OCI-LY3 (cell line): ENCODE measurements around the gene PLXNB1.

Experiments
- H2AFZ ChIP-seq: fragments of 200-600, 300-600 bp; shearing (Covaris generic); 2 replicates; pipeline ENCODE4 v1.6.0; 2014; ENCODE audit warnings: antibody characterized with exemption, low read depth, low read length
- H3K27ac ChIP-seq: fragments of 200-600, 300-600 bp; sonication (generic); 2 replicates; pipeline ENCODE4 v1.5.1; 2014; ENCODE audit warnings: mild to moderate bottlenecking, low read length, moderate library complexity, mixed read lengths
- H3K27me3 ChIP-seq: fragments of 200-600, 300-600 bp; sonication (generic); 2 replicates; pipeline ENCODE4 v1.6.1; 2014; ENCODE audit warnings: low read depth, low read length, mixed read lengths
- H3K36me3 ChIP-seq: fragments of 200-600, 300-600 bp; sonication (generic); replicated peaks from 2 replicates; pipeline ENCODE3; 2014; ENCODE audit warnings: low read depth, low read length, mixed read lengths
- H3K4me1 ChIP-seq: fragments of 300-600, 200-600 bp; sonication (generic); 2 replicates; pipeline ENCODE4 v1.6.1; 2014; ENCODE audit warnings: low read length, mixed read lengths
- H3K4me2 ChIP-seq: fragments of 200-600, 300-600 bp; sonication (generic); 2 replicates; pipeline ENCODE4 v1.6.1; 2014; ENCODE audit warnings: low read length, mixed read lengths
- H3K4me3 ChIP-seq: fragments of 300-600, 200-600 bp; sonication (generic); 2 replicates; pipeline ENCODE4 v1.5.1; 2014; ENCODE audit warnings: antibody characterized with exemption, mild to moderate bottlenecking, low read length, moderate library complexity
- H3K79me2 ChIP-seq: fragments of 300-600, 200-600 bp; shearing (Covaris generic); 2 replicates; pipeline ENCODE4 v1.6.1; 2014; ENCODE audit warnings: mild to moderate bottlenecking, low read length, mixed read lengths
- H3K9ac ChIP-seq: fragments of 300-600, 200-600 bp; shearing (Covaris generic); 2 replicates; pipeline ENCODE4 v1.6.0; 2014; ENCODE audit warnings: mild to moderate bottlenecking, low read length, moderate library complexity
- H3K9me3 ChIP-seq: fragments of 200-600, 300-600 bp; shearing (Covaris generic); 2 replicates; pipeline ENCODE4 v1.6.1; 2014; ENCODE audit warnings: low read length, mixed read lengths; ENCODE audit not compliant: insufficient read depth
- H4K20me1 ChIP-seq: fragments of 200-600, 300-600 bp; sonication (generic); 2 replicates; pipeline ENCODE4 v1.6.1; 2016; ENCODE audit warnings: low read length, mixed read lengths; ENCODE audit not compliant: insufficient read depth
- EZH2phosphoT487 ChIP-seq: fragments of 200-600 bp; shearing (Covaris generic); IDR thresholded peaks from 2 replicates; pipeline ENCODE4 v1.6.1; 2018; ENCODE audit warnings: antibody characterized with exemption, mixed run types, low read depth
- TF ChIP-seq, protein P1 (sequence below): fragments of 200-600, 300-600 bp; sonication (generic); IDR thresholded peaks from 2 replicates; pipeline ENCODE4 v1.5.1; 2014; ENCODE audit warnings: antibody characterized with exemption, low read length, low read depth

Gene PLXNB1

DNA sequence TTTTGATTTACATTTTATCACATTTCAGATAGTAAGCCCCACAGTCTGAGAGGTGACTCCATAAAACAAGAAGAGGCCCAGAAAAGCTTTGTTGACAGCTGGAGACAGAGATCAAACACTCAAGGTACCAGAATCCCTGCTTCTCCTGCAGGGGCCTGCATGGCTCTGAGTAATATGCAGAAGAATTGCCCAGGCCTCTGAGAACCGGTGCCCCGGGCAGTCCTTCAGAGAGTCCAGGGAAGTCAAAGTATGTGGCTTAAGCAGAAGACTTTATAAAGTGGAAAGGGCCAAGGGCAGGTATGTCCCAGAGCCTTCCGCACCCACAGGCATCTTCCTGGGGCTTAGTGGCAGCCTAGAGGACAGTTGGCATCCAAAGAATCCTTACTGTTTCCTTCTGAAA is 29.4 kb upstream of the PLXNB1 start:
- no peaks in the 10 kb centered on the region for H4K20me1 ChIP-seq
- H3K4me2 ChIP-seq: no peak overlapping the region
- peaks cover 48% of the 10 kb centered on the region for H3K36me3 ChIP-seq
- no peaks in the 10 kb centered on the region for H3K4me1 ChIP-seq
- H3K27ac ChIP-seq: no peak overlapping the region
- no peak overlapping the region for H3K9ac ChIP-seq
- H3K79me2 ChIP-seq: no peaks in the 10 kb centered on the region
- H3K4me3 ChIP-seq: no peak overlapping the region
- H3K27me3 ChIP-seq: no peaks in the 10 kb centered on the region
- no peak for TF ChIP-seq EZH2phosphoT487
- TF ChIP-seq, protein P1, sequence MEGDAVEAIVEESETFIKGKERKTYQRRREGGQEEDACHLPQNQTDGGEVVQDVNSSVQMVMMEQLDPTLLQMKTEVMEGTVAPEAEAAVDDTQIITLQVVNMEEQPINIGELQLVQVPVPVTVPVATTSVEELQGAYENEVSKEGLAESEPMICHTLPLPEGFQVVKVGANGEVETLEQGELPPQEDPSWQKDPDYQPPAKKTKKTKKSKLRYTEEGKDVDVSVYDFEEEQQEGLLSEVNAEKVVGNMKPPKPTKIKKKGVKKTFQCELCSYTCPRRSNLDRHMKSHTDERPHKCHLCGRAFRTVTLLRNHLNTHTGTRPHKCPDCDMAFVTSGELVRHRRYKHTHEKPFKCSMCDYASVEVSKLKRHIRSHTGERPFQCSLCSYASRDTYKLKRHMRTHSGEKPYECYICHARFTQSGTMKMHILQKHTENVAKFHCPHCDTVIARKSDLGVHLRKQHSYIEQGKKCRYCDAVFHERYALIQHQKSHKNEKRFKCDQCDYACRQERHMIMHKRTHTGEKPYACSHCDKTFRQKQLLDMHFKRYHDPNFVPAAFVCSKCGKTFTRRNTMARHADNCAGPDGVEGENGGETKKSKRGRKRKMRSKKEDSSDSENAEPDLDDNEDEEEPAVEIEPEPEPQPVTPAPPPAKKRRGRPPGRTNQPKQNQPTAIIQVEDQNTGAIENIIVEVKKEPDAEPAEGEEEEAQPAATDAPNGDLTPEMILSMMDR: no peak
- H3K9me3 ChIP-seq: no peaks in the 10 kb centered on the region
- no peak overlapping the region for H2AFZ ChIP-seq

DNA sequence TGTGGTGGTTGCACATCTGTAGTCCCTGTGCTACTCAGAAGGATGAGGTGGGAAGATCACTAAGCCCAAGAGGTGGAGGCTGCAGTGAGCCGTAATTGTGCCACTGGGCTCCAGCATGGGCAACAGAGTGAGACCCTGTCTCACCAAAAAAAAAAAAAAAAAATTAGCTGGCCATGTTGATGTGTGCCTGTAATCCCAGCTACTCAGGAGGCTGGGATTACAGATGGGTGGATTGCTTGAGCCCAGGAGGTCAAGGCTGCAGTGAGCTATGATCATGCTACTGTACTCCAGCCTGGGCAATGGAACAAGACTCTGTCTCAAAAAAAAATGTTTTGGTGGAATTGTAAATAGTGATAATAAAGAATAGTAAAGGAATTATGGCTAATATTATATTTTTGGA is 26.6 kb upstream of the PLXNB1 start:
- Histone ChIP-seq H4K20me1 (no peaks in the 10 kb centered on the region), H2AFZ (no peak overlapping the region), H3K9ac (no peak overlapping the region), H3K9me3 (no peaks in the 10 kb centered on the region), H3K36me3 (peaks cover 60% of the 10 kb centered on the region), H3K4me2 (no peak overlapping the region), H3K27me3 (no peaks in the 10 kb centered on the region), H3K4me1 (no peaks in the 10 kb centered on the region), H3K79me2 (no peaks in the 10 kb centered on the region), H3K4me3 (no peak overlapping the region), H3K27ac (no peak overlapping the region)
- TF ChIP-seq, protein P1: no peak
- no peak for TF ChIP-seq EZH2phosphoT487

DNA sequence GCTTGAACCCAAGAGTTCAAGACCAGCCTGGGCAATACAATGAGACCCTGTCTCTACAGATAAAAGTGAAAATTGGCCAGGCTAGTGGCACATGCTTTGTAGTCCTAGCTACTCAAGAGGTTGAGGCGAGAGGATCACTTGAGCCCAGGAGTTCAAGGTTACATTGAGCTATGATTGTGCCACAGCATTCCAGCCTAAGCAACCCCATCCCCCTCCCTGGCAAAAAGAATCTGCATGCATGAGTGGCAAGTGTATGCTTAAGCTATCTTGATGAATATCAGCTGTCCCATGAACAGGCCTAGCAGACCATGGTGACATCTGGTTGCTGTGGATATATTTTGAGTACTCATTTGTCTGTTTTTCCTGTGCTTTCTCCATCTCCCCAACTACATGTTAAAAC is 21.4 kb upstream of the PLXNB1 start:
- no peak for TF ChIP-seq EZH2phosphoT487
- TF ChIP-seq, protein P1: no peak
- no peak overlapping the region for H3K9ac ChIP-seq
- H3K4me3 ChIP-seq: no peak overlapping the region
- no peak overlapping the region for H3K4me2 ChIP-seq
- H3K79me2 ChIP-seq: peaks cover 24% of the 10 kb centered on the region
- no peaks in the 10 kb centered on the region for H3K9me3 ChIP-seq
- no peak overlapping the region for H3K27ac ChIP-seq
- no peaks in the 10 kb centered on the region for H4K20me1 ChIP-seq
- no peak overlapping the region for H2AFZ ChIP-seq
- H3K4me1 ChIP-seq: peaks cover 8% of the 10 kb centered on the region
- peaks cover 32% of the 10 kb centered on the region for H3K36me3 ChIP-seq
- no peaks in the 10 kb centered on the region for H3K27me3 ChIP-seq

DNA sequence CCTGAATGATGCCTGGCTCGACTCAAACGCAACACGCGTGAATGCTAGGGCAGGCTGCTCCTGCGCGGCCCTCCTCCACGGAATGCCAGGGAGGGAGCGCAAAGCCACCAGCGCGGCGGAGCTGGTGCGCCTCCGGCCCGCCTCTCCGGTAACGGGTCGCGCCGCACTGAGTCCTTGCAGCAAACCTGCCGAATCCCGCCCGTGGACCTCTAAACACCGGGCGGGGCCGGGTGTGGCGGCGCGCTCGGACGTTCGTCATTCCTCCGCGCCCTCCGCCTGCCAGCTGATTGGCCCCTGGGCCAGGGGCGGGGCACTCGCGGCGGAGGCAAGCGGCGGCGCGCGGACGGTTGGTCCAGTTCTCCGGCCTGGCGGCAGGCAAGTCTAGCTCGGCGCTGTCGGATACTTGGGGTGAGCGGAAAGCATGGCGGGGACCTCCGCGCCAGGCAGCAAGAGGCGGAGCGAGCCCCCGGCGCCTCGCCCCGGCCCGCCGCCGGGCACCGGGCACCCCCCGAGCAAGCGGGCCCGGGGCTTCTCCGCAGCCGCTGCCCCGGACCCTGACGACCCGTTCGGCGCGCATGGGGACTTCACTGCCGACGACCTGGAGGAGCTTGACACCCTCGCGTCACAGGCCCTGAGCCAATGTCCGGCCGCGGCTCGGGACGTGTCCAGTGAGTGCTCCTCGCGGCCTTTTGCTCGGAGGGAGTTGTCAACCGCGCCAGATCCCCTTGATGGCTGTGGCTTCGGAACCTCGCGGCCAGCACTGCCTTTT is 16.7 kb upstream of the PLXNB1 start, which contains the start of gene ATRIP:
TSS of gene ATRIP (plus strand) at position 313 of the 769 bp plus-strand sequence. CDS start at position 422, 109 bp downstream.
- H3K9ac ChIP-seq: peak within 1 kb of the TSS; percentile 76
- peaks cover 24% of the 10 kb centered on the region for H3K36me3 ChIP-seq
- H3K4me1 ChIP-seq: peaks cover 20% of the 10 kb centered on the region
- peak within 1 kb of the TSS; percentile 89 for H3K4me3 ChIP-seq
- peak within 1 kb of the TSS; percentile 81 for H2AFZ ChIP-seq
- peaks cover 3% of the 10 kb centered on the region; the same call in 1 of the 2 replicates for H4K20me1 ChIP-seq
- TF ChIP-seq, protein P1: no peak
- no peak for TF ChIP-seq EZH2phosphoT487
- no peaks in the 10 kb centered on the region for H3K27me3 ChIP-seq
- no peak within 1 kb of the TSS for H3K27ac ChIP-seq
- H3K79me2 ChIP-seq: peaks cover 50% of the 10 kb centered on the region
- H3K9me3 ChIP-seq: no peaks in the 10 kb centered on the region
- peak within 1 kb of the TSS; percentile 92 for H3K4me2 ChIP-seq
